ENCODE measurements around the gene GSTM3. TPM values are rescaled to one million over a fixed set of nuclear protein-coding genes. Genes with fewer than 3 reads are reported as not detected.

GSTM3 gene
- total and polyA plus RNA-seq, 2 of the 13 experiments (the other 11 are each of a cell fraction or from before 2014, with no cell fraction given): 127 to 142 TPM

DNA sequence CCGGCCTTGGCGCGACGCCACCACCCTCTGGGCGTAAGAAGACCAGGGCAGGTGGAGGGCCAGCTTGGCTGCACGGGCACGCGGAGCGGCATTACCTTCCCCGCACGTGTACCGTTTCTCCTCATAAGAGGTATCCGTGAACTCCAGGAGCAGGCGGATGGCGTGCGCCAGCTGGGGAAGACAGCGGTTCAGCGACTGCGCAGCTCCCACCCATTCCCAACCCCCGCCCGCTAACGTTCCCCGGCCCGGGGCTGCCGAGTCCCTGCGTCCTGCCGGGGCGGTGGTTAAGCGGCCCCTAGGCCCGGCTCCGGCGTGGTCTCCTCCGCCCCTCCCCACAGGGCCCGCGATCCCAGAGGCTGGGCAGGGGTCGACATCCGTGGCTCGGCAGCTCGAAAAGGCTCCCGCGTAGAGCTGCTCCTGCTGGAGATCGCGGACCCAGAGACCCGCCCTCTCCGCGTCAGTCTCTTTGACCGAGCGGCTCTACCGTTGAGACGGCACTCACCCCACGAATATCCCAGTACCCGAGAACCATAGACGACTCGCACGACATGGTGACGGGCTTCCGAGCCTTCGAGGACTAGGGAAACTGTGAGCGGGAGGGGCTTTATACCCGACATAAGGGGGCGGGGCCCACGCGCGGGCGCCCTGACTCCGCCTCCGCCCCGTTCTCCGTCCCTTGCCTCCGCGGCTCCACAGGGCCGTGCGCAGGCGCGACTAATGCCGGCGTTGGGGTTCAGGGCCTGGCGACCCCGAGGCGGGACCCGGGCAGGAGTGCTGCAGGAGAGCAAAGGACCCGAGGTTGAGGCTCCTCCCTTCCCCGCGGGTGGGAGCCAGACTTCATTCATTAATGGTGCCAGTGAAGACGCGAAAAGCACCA lies 862 bp downstream of the GSTM3 start (continued):
- no peak for TF ChIP-seq FOXM1 (CRISPR knock-in tag; IDR thresholded peaks at IDR 0.05)
- TF ChIP-seq ZNF562 (CRISPR knock-in tag; IDR thresholded peaks at IDR 0.05; ENCODE audit: borderline replicate concordance): no peak
- TF ChIP-seq MXD4 (CRISPR knock-in tag; IDR thresholded peaks at IDR 0.05): no peak
- TF ChIP-seq BCLAF1 (IDR thresholded peaks at IDR 0.05): no peak
- TF ChIP-seq SOX5 (CRISPR knock-in tag; IDR thresholded peaks at IDR 0.05; ENCODE audit: borderline replicate concordance): no peak
- no peak for TF ChIP-seq TP53 (CRISPR knock-in tag; conservative IDR thresholded peaks at IDR 0.05)
- TF ChIP-seq PTBP1 (IDR thresholded peaks at IDR 0.05; ENCODE audit: low read depth, low read length, poor library complexity, severe bottlenecking): peak; percentile 65
- TF ChIP-seq, protein P1, sequence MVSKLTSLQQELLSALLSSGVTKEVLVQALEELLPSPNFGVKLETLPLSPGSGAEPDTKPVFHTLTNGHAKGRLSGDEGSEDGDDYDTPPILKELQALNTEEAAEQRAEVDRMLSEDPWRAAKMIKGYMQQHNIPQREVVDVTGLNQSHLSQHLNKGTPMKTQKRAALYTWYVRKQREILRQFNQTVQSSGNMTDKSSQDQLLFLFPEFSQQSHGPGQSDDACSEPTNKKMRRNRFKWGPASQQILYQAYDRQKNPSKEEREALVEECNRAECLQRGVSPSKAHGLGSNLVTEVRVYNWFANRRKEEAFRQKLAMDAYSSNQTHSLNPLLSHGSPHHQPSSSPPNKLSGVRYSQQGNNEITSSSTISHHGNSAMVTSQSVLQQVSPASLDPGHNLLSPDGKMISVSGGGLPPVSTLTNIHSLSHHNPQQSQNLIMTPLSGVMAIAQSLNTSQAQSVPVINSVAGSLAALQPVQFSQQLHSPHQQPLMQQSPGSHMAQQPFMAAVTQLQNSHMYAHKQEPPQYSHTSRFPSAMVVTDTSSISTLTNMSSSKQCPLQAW (CRISPR knock-in tag; IDR thresholded peaks at IDR 0.05): peak; percentile 81
- TF ChIP-seq ZBTB42 (CRISPR knock-in tag; IDR thresholded peaks at IDR 0.05): peak; percentile 19; the same call in 1 of the 2 replicates
- 0 out of 2 replicates have a peak, but pooled peaks have one; percentile 33 for TF ChIP-seq KLF11 (CRISPR knock-in tag; IDR thresholded peaks at IDR 0.05)
- TF ChIP-seq DPF2 (CRISPR knock-in tag; IDR thresholded peaks at IDR 0.05; ENCODE audit: borderline replicate concordance, low read depth): no peak
- TF ChIP-seq TBP (CRISPR knock-in tag; IDR thresholded peaks at IDR 0.05): no peak
- TF ChIP-seq PCBP1 (IDR thresholded peaks at IDR 0.05; ENCODE audit: borderline replicate concordance, low read depth, low read length): no peak
- 0 out of 2 replicates have a peak, but pooled peaks have one; percentile 58 for TF ChIP-seq SNAPC2 (CRISPR knock-in tag; IDR thresholded peaks at IDR 0.05)
- TF ChIP-seq SAFB2 (CRISPR knock-in tag; IDR thresholded peaks at IDR 0.05; ENCODE audit: borderline replicate concordance, low read depth): peak; percentile 84; the same call in 1 of the 2 replicates
- TF ChIP-seq CENPX (CRISPR knock-in tag; IDR thresholded peaks at IDR 0.05): no peak
- TF ChIP-seq ZNF263 (CRISPR knock-in tag; IDR thresholded peaks at IDR 0.05): no peak
- TF ChIP-seq ZNF629 (CRISPR knock-in tag; conservative IDR thresholded peaks at IDR 0.05): no peak
- no peak for TF ChIP-seq RFX5 (IDR thresholded peaks at IDR 0.05; ENCODE audit: low read depth, low read length)
- TF ChIP-seq ZNF782 (CRISPR knock-in tag; IDR thresholded peaks at IDR 0.05; ENCODE audit: borderline replicate concordance): no peak
- TF ChIP-seq ZNF512 (CRISPR knock-in tag; IDR thresholded peaks at IDR 0.05): no peak
- TF ChIP-seq MZF1 (CRISPR knock-in tag; IDR thresholded peaks at IDR 0.05; ENCODE audit: borderline replicate concordance): no peak
- TF ChIP-seq, protein P2, sequence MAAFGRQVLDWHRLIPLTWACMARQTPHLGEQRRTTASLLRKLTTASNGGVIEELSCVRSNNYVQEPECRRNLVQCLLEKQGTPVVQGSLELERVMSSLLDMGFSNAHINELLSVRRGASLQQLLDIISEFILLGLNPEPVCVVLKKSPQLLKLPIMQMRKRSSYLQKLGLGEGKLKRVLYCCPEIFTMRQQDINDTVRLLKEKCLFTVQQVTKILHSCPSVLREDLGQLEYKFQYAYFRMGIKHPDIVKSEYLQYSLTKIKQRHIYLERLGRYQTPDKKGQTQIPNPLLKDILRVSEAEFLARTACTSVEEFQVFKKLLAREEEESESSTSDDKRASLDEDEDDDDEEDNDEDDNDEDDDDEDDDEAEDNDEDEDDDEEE (CRISPR knock-in tag; IDR thresholded peaks at IDR 0.05): no peak

Data from HepG2 (cell line).